HepG2 (cell line): ENCODE measurements around the gene SUMO1. TPM values are rescaled to one million over a fixed set of nuclear protein-coding genes. Genes with fewer than 3 reads are reported as not detected.

Source experiments
- ATAC-seq: fragments of 200-7000 bp; cut with Tn5 transposase; 3 replicates; pipeline ENCODE4 v1.9.1; 2020; ENCODE audit warnings: mild to moderate bottlenecking, moderate library complexity
- BruUV-seq: library from RNA; stranded (reverse); fragments of 400-500 nt; replicated peaks from 2 replicates; lab custom pipeline; 2021; lab: Mats Ljungman, UMichigan
- CTCF ChIA-PET: fragments of 300-600 bp; formaldehyde crosslinking; extraction: SDS; loops from one replicate; lab custom pipeline; 2021; ENCODE audit warnings: low total read pairs, inconsistent platforms, low intra/inter-chr PET ratio; lab: Yijun Ruan, JAX
- POLR2A ChIA-PET: fragments of 350-600 bp; sonication (Branson Sonifier 250); formaldehyde crosslinking; loops from one replicate; lab custom pipeline; 2020; ENCODE audit warnings: antibody characterized with exemption, inconsistent platforms; lab: Yijun Ruan, JAX
- DNase-seq: peaks from one replicate; pipeline ENCODE4 v3.0.0-alpha.2; 2015; ENCODE audit warnings: low spot score
- FAIRE-seq: peaks from 3 replicates; lab custom pipeline; 2011; peaks lifted over from hg19 to GRCh38; lab: Jason Lieb, UNC
- H2AFZ ChIP-seq: one replicate; pipeline ENCODE4 v1.6.1; 2011; ENCODE audit warnings: low read length, inconsistent platforms
- H3K27ac ChIP-seq: fragments of 300-600 bp; 3 replicates; pipeline ENCODE4 v1.8.0; 2011; ENCODE audit warnings: mixed run types, mild to moderate bottlenecking, mixed read lengths, low read length, inconsistent platforms; ENCODE audit not compliant: insufficient read depth; ENCODE audit errors: extremely low read length
- H3K27me3 ChIP-seq, 2 experiments: fragments of 200-600 bp in 1 of 2; 2 replicates in 1 of 2; 3 replicates in 1 of 2; pipeline versions ENCODE4 v1.6.0 to v1.8.0; 2011; ENCODE audit warnings: low read length in 2 of 2, mild to moderate bottlenecking in 2 of 2, moderate library complexity in 2 of 2, inconsistent platforms in 1 of 2; ENCODE audit not compliant: insufficient read depth in 2 of 2, control insufficient read depth in 1 of 2
- H3K36me3 ChIP-seq, 2 experiments: fragments of 200-600 bp in 1 of 2; replicated peaks in 1 of 2; 2 replicates in 1 of 2; 3 replicates in 1 of 2; pipeline versions ENCODE4 v1.5.1 to v1.8.0; 2011; ENCODE audit warnings: low read length in 2 of 2, inconsistent platforms in 1 of 2; ENCODE audit not compliant: insufficient read depth in 2 of 2, control insufficient read depth in 1 of 2
- H3K4me1 ChIP-seq: 2 replicates; pipeline ENCODE4 v1.5.1; 2012; ENCODE audit warnings: low read length, inconsistent platforms; ENCODE audit not compliant: insufficient read depth
- H3K4me2 ChIP-seq: 2 replicates; pipeline ENCODE4 v1.6.0; 2011; ENCODE audit warnings: low read depth, low read length, inconsistent platforms
- H3K4me3 ChIP-seq, 3 experiments: fragments of 200-600 bp in 1 of 3; sonication (generic), shearing (Covaris generic) in 1 of 3; replicated peaks in 1 of 3; 2 replicates each; pipeline ENCODE4 v1.5.1; 2011 to 2016; ENCODE audit warnings: low read length in 3 of 3, inconsistent platforms in 2 of 3, low read depth in 2 of 3, mild to moderate bottlenecking in 2 of 3, control low read depth in 1 of 3, mixed read lengths in 1 of 3; ENCODE audit not compliant: insufficient read depth in 1 of 3
- H3K79me2 ChIP-seq: one replicate; pipeline ENCODE4 v1.6.1; 2011; ENCODE audit warnings: low read length, inconsistent platforms; ENCODE audit not compliant: insufficient read depth
- H3K9ac ChIP-seq: 2 replicates; pipeline ENCODE4 v1.6.0; 2011; ENCODE audit warnings: mild to moderate bottlenecking, low read depth, low read length, inconsistent platforms; ENCODE audit not compliant: insufficient read depth
- H3K9me3 ChIP-seq: 2 replicates; pipeline ENCODE4 v1.5.1; 2012; ENCODE audit warnings: mild to moderate bottlenecking, low read length
- H4K20me1 ChIP-seq: 2 replicates; pipeline ENCODE4 v1.6.0; 2011; ENCODE audit warnings: inconsistent platforms, mild to moderate bottlenecking, low read length, moderate library complexity; ENCODE audit not compliant: insufficient read depth
- ARNT ChIP-seq: fragments of 450-650 bp; IDR thresholded peaks from 2 replicates; pipeline ENCODE4 v1.6.1; 2017
- ARNT2 ChIP-seq: sonication (generic); formaldehyde crosslinking; IDR thresholded peaks from 2 replicates; pipeline ENCODE4 v1.8.0; 2022; ENCODE audit warnings: mild to moderate bottlenecking, low read depth, missing genetic modification reagents, moderate library complexity
- CREM ChIP-seq, 2 experiments: sonication (generic) in 1 of 2; formaldehyde crosslinking in 1 of 2; IDR thresholded peaks; 2 replicates each; pipeline versions ENCODE4 v1.4.0 to v1.6.1; 2016 to 2020; ENCODE audit warnings: antibody characterized with exemption in 1 of 2, mild to moderate bottlenecking in 1 of 2, missing genetic modification reagents in 1 of 2
- NFE2L2 ChIP-seq: fragments of 150-350 bp; IDR thresholded peaks from 2 replicates; pipeline ENCODE4 v1.6.1; 2014; ENCODE audit warnings: low read length
- PCBP1 ChIP-seq: fragments of 200-400 bp; formaldehyde crosslinking; IDR thresholded peaks from 2 replicates; pipeline ENCODE4 v1.6.1; 2017; ENCODE audit warnings: mild to moderate bottlenecking, low read depth, low read length, borderline replicate concordance
- POLR2AphosphoS2 ChIP-seq: IDR thresholded peaks from 2 replicates; pipeline ENCODE4 v1.6.1; 2011; ENCODE audit warnings: low read depth, low read length, improper control_type of control experiment
- RARA ChIP-seq: IDR thresholded peaks from 2 replicates; pipeline ENCODE4 v1.6.1; 2016; ENCODE audit warnings: missing genetic modification reagents, missing compliant biosample characterization
- RBM22 ChIP-seq: fragments of 200-400 bp; formaldehyde crosslinking; optimal IDR thresholded peaks from 2 replicates; pipeline ENCODE3; 2017; ENCODE audit warnings: mild to moderate bottlenecking, low read length, moderate library complexity
- RORA ChIP-seq: sonication (generic); formaldehyde crosslinking; IDR thresholded peaks from 2 replicates; pipeline ENCODE4 v1.5.0; 2020; ENCODE audit warnings: mild to moderate bottlenecking, missing genetic modification reagents, moderate library complexity
- SPEN ChIP-seq: sonication (generic); formaldehyde crosslinking; IDR thresholded peaks from 2 replicates; pipeline ENCODE4 v1.5.1; 2020; ENCODE audit warnings: low read depth, mild to moderate bottlenecking, missing genetic modification reagents
- ZNF224 ChIP-seq: sonication (generic); formaldehyde crosslinking; IDR thresholded peaks from 2 replicates; pipeline ENCODE4 v1.5.0; 2020; ENCODE audit warnings: mild to moderate bottlenecking, missing genetic modification reagents
- in situ Hi-C: cut with HindIII; loops from 2 replicates; pipeline ENCODE4 v1.10.0; 2017; ENCODE audit warnings: low pct_unique_long_range_greater_than_20kb; ENCODE audit not compliant: extremely low pct_ligation_motif_present
- intact Hi-C: fragments of 100-400 bp; cut with micrococcal nuclease; formaldehyde crosslinking; loops from one replicate; pipeline ENCODE4 v1.10.0; 2022; ENCODE audit not compliant: unreplicated experiment
- polyA plus RNA-seq, 8 experiments: library from polyadenylated mRNA; depleted of rRNA in 3 of 8; stranded (reverse) in 7 of 8; unstranded in 1 of 8; fragments of >200 nt; fragmentation: Illumina TruSeq in 4 of 8; extraction: Trizol in 4 of 8; gene quantifications; 2 replicates each; pipeline versions ENCODE4 v1.2.1 to v1.2.3, GENCODE V29; 2011 to 2016; ENCODE audit warnings: low read depth in 4 of 8, missing spikeins in 1 of 8, mixed read lengths in 1 of 8; ENCODE audit not compliant: insufficient read depth in 1 of 8
- total RNA-seq, 5 experiments: library from RNA; depleted of rRNA; stranded (reverse); fragments of >200 nt; fragmentation: Illumina TruSeq; extraction: Trizol; gene quantifications; 2 replicates each; pipeline ENCODE4 v1.2.3, GENCODE V29; 2016; ENCODE audit warnings: low read depth in 1 of 5
- TF ChIP-seq, protein P1 (sequence below): sonication (generic); formaldehyde crosslinking; IDR thresholded peaks from 2 replicates; pipeline ENCODE4 v1.5.0; 2020; ENCODE audit warnings: mild to moderate bottlenecking, missing genetic modification reagents
- TF ChIP-seq, protein P2 (sequence below): sonication (generic); formaldehyde crosslinking; IDR thresholded peaks from 2 replicates; pipeline ENCODE4 v1.4.0; 2020; ENCODE audit warnings: missing genetic modification reagents

Gene SUMO1
- total and polyA plus RNA-seq, 2 of the 13 experiments (the other 11 are each of a cell fraction or from before 2014, with no cell fraction given) = 101 to 173 TPM

DNA sequence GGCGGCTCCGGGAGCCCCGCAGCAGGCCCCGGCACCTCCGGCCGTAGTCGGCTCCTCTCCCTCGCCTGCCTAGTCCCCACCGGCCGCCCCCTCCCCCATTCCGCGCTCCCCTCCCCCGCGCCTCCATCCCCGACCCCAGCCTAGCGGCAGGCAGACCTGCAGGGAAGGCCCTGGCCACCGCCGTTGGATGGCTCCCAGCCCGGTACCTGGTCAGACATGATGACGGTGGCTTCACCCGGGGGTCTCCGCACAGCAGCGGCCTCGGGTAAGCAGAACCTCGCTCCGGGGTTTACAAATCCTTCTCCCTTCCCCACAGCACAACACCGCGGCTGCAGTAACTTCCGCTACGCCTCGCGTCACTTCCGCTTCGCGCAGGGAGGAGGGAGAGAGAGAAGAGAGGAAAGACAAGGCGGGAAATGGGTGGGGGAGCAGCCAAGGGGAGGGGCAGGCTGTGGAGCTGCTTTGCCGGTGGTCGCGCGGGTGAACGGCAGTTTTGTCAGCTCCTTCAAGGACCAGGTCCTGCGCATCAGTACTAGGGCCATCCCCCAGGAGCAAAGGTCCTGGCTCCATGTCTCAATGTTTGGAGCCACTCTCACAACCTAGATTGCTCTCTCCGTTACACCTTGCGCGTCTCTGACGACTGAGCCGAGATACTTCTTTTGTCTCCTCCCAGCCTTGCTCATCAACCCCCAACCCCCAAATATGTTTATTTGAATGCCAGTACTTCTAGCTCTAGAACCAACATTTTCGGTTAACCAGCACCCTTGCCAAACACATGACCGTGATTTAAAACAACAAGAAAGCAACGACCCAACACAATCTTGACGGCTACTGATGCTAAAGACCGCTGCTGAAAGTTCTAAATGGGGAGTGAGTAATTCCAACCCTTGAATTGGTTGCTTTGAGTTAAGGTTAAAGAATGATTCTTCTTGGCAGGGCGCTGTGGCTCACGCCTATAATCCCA is at the start of gene SUMO1 (continued):
- TF ChIP-seq, protein P1, sequence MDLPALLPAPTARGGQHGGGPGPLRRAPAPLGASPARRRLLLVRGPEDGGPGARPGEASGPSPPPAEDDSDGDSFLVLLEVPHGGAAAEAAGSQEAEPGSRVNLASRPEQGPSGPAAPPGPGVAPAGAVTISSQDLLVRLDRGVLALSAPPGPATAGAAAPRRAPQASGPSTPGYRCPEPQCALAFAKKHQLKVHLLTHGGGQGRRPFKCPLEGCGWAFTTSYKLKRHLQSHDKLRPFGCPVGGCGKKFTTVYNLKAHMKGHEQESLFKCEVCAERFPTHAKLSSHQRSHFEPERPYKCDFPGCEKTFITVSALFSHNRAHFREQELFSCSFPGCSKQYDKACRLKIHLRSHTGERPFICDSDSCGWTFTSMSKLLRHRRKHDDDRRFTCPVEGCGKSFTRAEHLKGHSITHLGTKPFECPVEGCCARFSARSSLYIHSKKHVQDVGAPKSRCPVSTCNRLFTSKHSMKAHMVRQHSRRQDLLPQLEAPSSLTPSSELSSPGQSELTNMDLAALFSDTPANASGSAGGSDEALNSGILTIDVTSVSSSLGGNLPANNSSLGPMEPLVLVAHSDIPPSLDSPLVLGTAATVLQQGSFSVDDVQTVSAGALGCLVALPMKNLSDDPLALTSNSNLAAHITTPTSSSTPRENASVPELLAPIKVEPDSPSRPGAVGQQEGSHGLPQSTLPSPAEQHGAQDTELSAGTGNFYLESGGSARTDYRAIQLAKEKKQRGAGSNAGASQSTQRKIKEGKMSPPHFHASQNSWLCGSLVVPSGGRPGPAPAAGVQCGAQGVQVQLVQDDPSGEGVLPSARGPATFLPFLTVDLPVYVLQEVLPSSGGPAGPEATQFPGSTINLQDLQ (CRISPR knock-in tag) = 0 out of 2 replicates have a peak, but pooled peaks have one; percentile 61
- TF ChIP-seq ZNF224 (CRISPR knock-in tag) (no peak), RARA (CRISPR knock-in tag) (no peak), ARNT (no peak), CREM (IDR thresholded peaks at IDR 0.05) (peak; percentile 95), CREM (CRISPR knock-in tag; IDR thresholded peaks at IDR 0.05) (peak; percentile 76), ARNT2 (CRISPR knock-in tag) (peak; percentile 88; the same call in 1 of the 2 replicates), NFE2L2 (no peak)

DNA sequence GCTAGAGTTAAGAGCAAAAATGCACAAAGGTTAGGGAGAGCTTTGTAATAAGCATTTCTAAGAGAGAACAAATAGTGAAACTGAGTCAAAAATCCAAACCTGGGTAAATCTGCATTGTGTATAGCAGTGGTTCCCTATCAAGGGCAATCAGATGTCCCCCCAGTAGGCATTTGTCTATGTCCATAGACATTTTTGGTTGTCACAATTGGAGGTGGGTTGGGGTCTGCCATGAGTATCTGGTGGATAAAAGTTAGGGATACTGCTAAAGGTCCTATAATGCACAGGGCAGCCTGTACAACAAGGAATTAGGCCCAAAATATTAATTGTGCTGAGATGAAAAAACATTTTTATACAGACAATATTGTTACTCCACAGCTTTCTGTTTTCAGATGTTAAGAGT is 48.2 kb upstream of the SUMO1 start:
- Histone ChIP-seq H3K4me2 (no peak overlapping the region), H3K4me1 (peaks cover under 1% of the 10 kb centered on the region; the same call in 1 of the 2 replicates), H4K20me1 (peaks cover 2% of the 10 kb centered on the region; the same call in 1 of the 2 replicates), H2AFZ (no peak overlapping the region), H3K9ac (no peak overlapping the region), H3K27me3 (no peaks in the 10 kb centered on the region), H3K27ac (no peak overlapping the region), H3K79me2 (peaks cover 30% of the 10 kb centered on the region), H3K4me3 (no peak overlapping the region), H3K9me3 (no peaks in the 10 kb centered on the region), H3K36me3 (peaks cover 41 to 94% of the 10 kb centered on the region in 2 experiments)
- CTCF ChIA-PET = no interaction called here
- POLR2A ChIA-PET = interaction anchor here (1.0 kb wide), 1 partner anchor 11 kb away, joined by 3 read pairs; no protein-coding TSS in a partner anchor
- in situ Hi-C loops = no loop called here
- BruUV-seq = TSS peak; percentile 40
- DNase-seq = no peak
- ATAC-seq = no peak
- no peak for FAIRE-seq
- intact Hi-C loops = no loop called here
- TF ChIP-seq SPEN (CRISPR knock-in tag) (no peak), RBM22 (peak; percentile 89), POLR2AphosphoS2 (peak; percentile 69), RORA (no peak), PCBP1 (no peak)
- TF ChIP-seq, protein P2, sequence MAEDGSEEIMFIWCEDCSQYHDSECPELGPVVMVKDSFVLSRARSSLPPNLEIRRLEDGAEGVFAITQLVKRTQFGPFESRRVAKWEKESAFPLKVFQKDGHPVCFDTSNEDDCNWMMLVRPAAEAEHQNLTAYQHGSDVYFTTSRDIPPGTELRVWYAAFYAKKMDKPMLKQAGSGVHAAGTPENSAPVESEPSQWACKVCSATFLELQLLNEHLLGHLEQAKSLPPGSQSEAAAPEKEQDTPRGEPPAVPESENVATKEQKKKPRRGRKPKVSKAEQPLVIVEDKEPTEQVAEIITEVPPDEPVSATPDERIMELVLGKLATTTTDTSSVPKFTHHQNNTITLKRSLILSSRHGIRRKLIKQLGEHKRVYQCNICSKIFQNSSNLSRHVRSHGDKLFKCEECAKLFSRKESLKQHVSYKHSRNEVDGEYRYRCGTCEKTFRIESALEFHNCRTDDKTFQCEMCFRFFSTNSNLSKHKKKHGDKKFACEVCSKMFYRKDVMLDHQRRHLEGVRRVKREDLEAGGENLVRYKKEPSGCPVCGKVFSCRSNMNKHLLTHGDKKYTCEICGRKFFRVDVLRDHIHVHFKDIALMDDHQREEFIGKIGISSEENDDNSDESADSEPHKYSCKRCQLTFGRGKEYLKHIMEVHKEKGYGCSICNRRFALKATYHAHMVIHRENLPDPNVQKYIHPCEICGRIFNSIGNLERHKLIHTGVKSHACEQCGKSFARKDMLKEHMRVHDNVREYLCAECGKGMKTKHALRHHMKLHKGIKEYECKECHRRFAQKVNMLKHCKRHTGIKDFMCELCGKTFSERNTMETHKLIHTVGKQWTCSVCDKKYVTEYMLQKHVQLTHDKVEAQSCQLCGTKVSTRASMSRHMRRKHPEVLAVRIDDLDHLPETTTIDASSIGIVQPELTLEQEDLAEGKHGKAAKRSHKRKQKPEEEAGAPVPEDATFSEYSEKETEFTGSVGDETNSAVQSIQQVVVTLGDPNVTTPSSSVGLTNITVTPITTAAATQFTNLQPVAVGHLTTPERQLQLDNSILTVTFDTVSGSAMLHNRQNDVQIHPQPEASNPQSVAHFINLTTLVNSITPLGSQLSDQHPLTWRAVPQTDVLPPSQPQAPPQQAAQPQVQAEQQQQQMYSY (CRISPR knock-in tag) = no peak
- TF ChIP-seq, all 625 proteins: peak for 2
